ENCODE measurements around the gene NHERF1. TPM values are rescaled to one million over a fixed set of nuclear protein-coding genes. Genes with fewer than 3 reads are reported as not detected.

NHERF1 gene
- total RNA-seq, 2 donors from 2014 or later = 186 to 244 TPM

DNA sequence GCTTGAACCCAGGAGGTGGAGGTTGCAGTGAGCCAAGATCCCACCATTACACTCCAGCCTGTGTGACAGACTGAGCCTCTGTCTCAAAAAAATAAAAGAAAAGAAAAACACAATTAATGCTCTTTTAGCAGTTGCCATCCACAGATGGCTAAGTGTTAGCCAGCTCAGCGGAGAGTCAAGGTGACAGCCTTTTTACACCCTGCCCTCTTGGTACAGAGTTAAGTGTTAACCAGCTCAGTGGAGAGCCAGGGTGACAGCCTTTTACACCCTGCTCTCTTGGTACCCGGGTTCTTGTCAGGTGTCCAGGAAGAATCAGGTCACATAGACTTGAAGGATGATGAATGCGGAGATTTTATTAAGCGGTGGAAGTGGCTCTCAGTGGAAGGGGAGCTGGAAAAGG lies 27.9 kb upstream of the NHERF1 start:
- TF ChIP-seq, protein P1, sequence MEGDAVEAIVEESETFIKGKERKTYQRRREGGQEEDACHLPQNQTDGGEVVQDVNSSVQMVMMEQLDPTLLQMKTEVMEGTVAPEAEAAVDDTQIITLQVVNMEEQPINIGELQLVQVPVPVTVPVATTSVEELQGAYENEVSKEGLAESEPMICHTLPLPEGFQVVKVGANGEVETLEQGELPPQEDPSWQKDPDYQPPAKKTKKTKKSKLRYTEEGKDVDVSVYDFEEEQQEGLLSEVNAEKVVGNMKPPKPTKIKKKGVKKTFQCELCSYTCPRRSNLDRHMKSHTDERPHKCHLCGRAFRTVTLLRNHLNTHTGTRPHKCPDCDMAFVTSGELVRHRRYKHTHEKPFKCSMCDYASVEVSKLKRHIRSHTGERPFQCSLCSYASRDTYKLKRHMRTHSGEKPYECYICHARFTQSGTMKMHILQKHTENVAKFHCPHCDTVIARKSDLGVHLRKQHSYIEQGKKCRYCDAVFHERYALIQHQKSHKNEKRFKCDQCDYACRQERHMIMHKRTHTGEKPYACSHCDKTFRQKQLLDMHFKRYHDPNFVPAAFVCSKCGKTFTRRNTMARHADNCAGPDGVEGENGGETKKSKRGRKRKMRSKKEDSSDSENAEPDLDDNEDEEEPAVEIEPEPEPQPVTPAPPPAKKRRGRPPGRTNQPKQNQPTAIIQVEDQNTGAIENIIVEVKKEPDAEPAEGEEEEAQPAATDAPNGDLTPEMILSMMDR (IDR thresholded peaks at IDR 0.05) = no peak
- no peaks in the 10 kb centered on the region for H3K36me3 ChIP-seq
- H3K27ac ChIP-seq = no peak overlapping the region
- intact Hi-C loops (cut with DNase I) = no loop called here
- no peak for DNase-seq
- H3K9ac ChIP-seq (ENCODE audit: low read depth in 2 of 2, low read length in 2 of 2) = no peak overlapping the region
- H3K9me3 ChIP-seq = no peaks in the 10 kb centered on the region
- H3K4me1 ChIP-seq = no peaks in the 10 kb centered on the region
- H3K27me3 ChIP-seq = no peaks in the 10 kb centered on the region
- H3K4me3 ChIP-seq = no peak overlapping the region

DNA sequence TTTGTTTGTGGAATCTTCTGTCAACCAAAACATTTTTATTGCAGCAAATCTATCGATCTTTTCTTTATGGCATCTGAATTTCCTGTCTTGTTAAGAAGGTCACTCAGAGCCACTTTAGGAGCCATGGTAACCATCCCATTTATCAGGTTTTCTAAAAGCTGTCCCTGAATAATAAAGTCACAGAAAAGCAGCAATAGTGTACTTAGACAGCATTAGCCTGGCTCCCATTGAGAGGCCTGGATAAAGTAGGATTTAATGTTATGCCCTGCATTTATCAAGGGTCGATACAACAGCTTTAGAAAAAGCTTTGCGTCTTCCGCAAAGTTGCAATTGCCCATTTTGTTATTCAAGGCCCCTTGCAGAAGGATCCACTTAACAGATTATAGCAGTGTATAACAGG lies 25.6 kb upstream of the NHERF1 start:
- H3K4me1 ChIP-seq = no peaks in the 10 kb centered on the region
- intact Hi-C loops (cut with DNase I) = no loop called here
- no peak overlapping the region for H3K9ac ChIP-seq (ENCODE audit: low read depth in 2 of 2, low read length in 2 of 2)
- no peaks in the 10 kb centered on the region for H3K27me3 ChIP-seq
- H3K27ac ChIP-seq = no peak overlapping the region
- H3K36me3 ChIP-seq = no peaks in the 10 kb centered on the region
- TF ChIP-seq, protein P1 (IDR thresholded peaks at IDR 0.05) = no peak
- no peak overlapping the region for H3K4me3 ChIP-seq
- no peak for DNase-seq
- H3K9me3 ChIP-seq = no peaks in the 10 kb centered on the region

DNA sequence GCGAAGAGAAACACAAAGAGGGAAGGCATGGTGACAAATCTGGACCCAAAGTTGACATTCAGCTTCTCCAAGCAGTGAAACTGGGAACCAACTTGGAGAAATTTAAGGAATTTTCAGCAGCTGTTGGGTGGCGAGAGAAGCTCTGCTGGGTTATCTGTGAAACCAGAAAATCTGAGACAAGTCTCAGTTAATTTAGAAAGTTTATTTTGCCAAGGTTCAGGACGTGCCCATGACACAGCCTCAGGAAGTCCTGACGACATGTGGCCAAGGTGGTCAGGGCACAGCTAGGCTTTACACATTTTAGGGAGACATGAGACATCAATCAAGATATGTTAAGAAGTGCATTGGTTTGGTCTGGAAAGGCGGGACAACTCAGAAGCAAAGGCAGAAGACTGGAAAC lies 24.5 kb upstream of the NHERF1 start:
- intact Hi-C loops (cut with DNase I) = no loop called here

GRCh38 chr17:74725111-74725510 lies 23.3 kb upstream of the NHERF1 start:
- TF ChIP-seq, protein P1 (IDR thresholded peaks at IDR 0.05) = no peak
- intact Hi-C loops (cut with DNase I) = no loop called here
- Histone ChIP-seq H3K4me1 (no peaks in the 10 kb centered on the region), H3K36me3 (no peaks in the 10 kb centered on the region), H3K27ac (no peak overlapping the region), H3K27me3 (no peaks in the 10 kb centered on the region), H3K9me3 (no peaks in the 10 kb centered on the region), H3K4me3 (no peak overlapping the region), H3K9ac (ENCODE audit: low read depth in 2 of 2, low read length in 2 of 2) (no peak overlapping the region)
- DNase-seq = no peak

More for the DNA sequence above, 24.5 kb upstream of the NHERF1 start:
- no peak for DNase-seq
- Histone ChIP-seq H3K36me3 (no peaks in the 10 kb centered on the region), H3K27me3 (no peaks in the 10 kb centered on the region), H3K9ac (ENCODE audit: low read depth in 2 of 2, low read length in 2 of 2) (no peak overlapping the region), H3K4me3 (no peak overlapping the region), H3K27ac (no peak overlapping the region), H3K4me1 (no peaks in the 10 kb centered on the region), H3K9me3 (no peaks in the 10 kb centered on the region)
- TF ChIP-seq, protein P1 (IDR thresholded peaks at IDR 0.05) = no peak

DNA sequence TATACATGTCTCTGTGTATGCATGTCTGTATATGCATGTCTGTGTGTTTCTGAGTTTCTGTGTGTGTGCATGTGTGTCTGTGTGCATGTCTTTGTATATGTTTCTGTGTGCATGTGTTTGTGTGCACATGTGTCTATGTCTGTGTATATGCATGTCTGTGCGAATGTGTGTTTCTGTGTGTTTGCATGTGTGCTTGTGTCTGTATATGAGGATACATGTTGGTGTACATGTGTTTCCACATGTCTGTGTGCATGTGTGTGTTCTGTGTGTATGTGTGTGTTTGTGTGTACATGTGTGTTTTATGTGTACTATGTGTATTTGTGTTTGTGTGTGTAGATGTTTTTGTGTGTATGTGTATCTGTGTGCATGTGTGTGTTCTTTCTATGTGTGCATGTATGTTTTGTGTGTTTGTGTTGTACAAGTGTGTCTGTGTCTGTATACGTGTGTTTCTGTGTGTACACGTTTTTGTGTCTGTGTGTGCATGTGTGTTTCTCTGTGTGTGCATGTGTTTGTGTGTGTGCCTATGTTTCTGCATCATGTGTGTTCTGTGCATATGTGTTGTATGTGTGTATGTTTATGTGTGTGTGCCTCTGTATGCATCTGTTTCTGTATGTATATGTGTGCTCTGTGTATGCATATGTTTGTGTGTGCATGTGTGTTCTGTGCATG lies 20.3 kb upstream of the NHERF1 start:
- H3K9me3 ChIP-seq = no peaks in the 10 kb centered on the region
- TF ChIP-seq, protein P1 (IDR thresholded peaks at IDR 0.05) = no peak
- no peak for DNase-seq
- no peak overlapping the region for H3K27ac ChIP-seq
- intact Hi-C loops (cut with DNase I) = no loop called here
- no peak overlapping the region for H3K4me3 ChIP-seq
- no peaks in the 10 kb centered on the region for H3K36me3 ChIP-seq
- no peaks in the 10 kb centered on the region for H3K27me3 ChIP-seq
- H3K4me1 ChIP-seq = no peaks in the 10 kb centered on the region
- H3K9ac ChIP-seq (ENCODE audit: low read depth in 2 of 2, low read length in 2 of 2) = no peak overlapping the region
